ENCODE data around the gene PRKAG2.

The PRKAG2 gene

GRCh38 chr7:151572136-151572535, 304.8 kb downstream of the PRKAG2 start:
- Histone ChIP-seq H3K27me3 (ENCODE audit: insufficient read depth, low read length) (no peaks in the 10 kb centered on the region), H3K4me1 (ENCODE audit: insufficient read depth, low read length, severe bottlenecking) (no peaks in the 10 kb centered on the region), H3F3A (ENCODE audit: insufficient read depth, low read length) (no peaks in the 10 kb centered on the region), H4K20me1 (ENCODE audit: insufficient read depth, low read length) (no peaks in the 10 kb centered on the region), H3K36me3 (ENCODE audit: insufficient read depth, low read length) (no peaks in the 10 kb centered on the region), H3K4me2 (ENCODE audit: low read length) (no peak overlapping the region), H2AFZ (ENCODE audit: low read length) (no peak overlapping the region), H3K9me2 (ENCODE audit: low read depth, low read length) (no peaks in the 10 kb centered on the region), H3K4me3 (ENCODE audit: low read depth, low read length, poor library complexity, severe bottlenecking) (no peak overlapping the region), H3K79me2 (ENCODE audit: insufficient read depth, low read length) (no peaks in the 10 kb centered on the region), H3K27ac (ENCODE audit: low read depth, low read length, poor library complexity, severe bottlenecking) (no peak overlapping the region), H3K9me3 (ENCODE audit: low read length) (no peaks in the 10 kb centered on the region), H3K9ac (ENCODE audit: low read length) (no peak overlapping the region)
- TF ChIP-seq CTCF (IDR thresholded peaks at IDR 0.05; ENCODE audit: low read length) (no peak), EZH2 (IDR thresholded peaks at IDR 0.05; ENCODE audit: borderline replicate concordance, low read length) (no peak)

- Histone ChIP-seq H3K9ac (ENCODE audit: low read length) (no peak overlapping the region), H3F3A (ENCODE audit: insufficient read depth, low read length) (no peaks in the 10 kb centered on the region), H3K27me3 (ENCODE audit: insufficient read depth, low read length) (no peaks in the 10 kb centered on the region), H3K36me3 (ENCODE audit: insufficient read depth, low read length) (no peaks in the 10 kb centered on the region), H3K9me2 (ENCODE audit: low read depth, low read length) (no peaks in the 10 kb centered on the region), H3K79me2 (ENCODE audit: insufficient read depth, low read length) (no peaks in the 10 kb centered on the region), H3K4me1 (ENCODE audit: insufficient read depth, low read length, severe bottlenecking) (no peaks in the 10 kb centered on the region), H3K4me2 (ENCODE audit: low read length) (no peak overlapping the region), H2AFZ (ENCODE audit: low read length) (no peak overlapping the region), H3K27ac (ENCODE audit: low read depth, low read length, poor library complexity, severe bottlenecking) (no peak overlapping the region), H3K4me3 (ENCODE audit: low read depth, low read length, poor library complexity, severe bottlenecking) (no peak overlapping the region), H4K20me1 (ENCODE audit: insufficient read depth, low read length) (no peaks in the 10 kb centered on the region), H3K9me3 (ENCODE audit: low read length) (no peaks in the 10 kb centered on the region)
- TF ChIP-seq EZH2 (IDR thresholded peaks at IDR 0.05; ENCODE audit: borderline replicate concordance, low read length), result no peak
- no peak for TF ChIP-seq CTCF (IDR thresholded peaks at IDR 0.05; ENCODE audit: low read length)
Measured at GRCh38 chr7:151571471-151571870, 305.4 kb downstream of the PRKAG2 start.

- no peak overlapping the region for H2AFZ ChIP-seq (ENCODE audit: low read length)
- no peaks in the 10 kb centered on the region for H3K79me2 ChIP-seq (ENCODE audit: insufficient read depth, low read length)
- H3K36me3 ChIP-seq (ENCODE audit: insufficient read depth, low read length), result no peaks in the 10 kb centered on the region
- H3K9ac ChIP-seq (ENCODE audit: low read length), result no peak overlapping the region
- H3K9me2 ChIP-seq (ENCODE audit: low read depth, low read length), result no peaks in the 10 kb centered on the region
- no peak overlapping the region for H3K4me3 ChIP-seq (ENCODE audit: low read depth, low read length, poor library complexity, severe bottlenecking)
- no peaks in the 10 kb centered on the region for H3K4me1 ChIP-seq (ENCODE audit: insufficient read depth, low read length, severe bottlenecking)
- H3K9me3 ChIP-seq (ENCODE audit: low read length), result no peaks in the 10 kb centered on the region
- no peak overlapping the region for H3K4me2 ChIP-seq (ENCODE audit: low read length)
- no peaks in the 10 kb centered on the region for H4K20me1 ChIP-seq (ENCODE audit: insufficient read depth, low read length)
- TF ChIP-seq CTCF (IDR thresholded peaks at IDR 0.05; ENCODE audit: low read length) (peak; percentile 40), EZH2 (IDR thresholded peaks at IDR 0.05; ENCODE audit: borderline replicate concordance, low read length) (no peak)
- H3F3A ChIP-seq (ENCODE audit: insufficient read depth, low read length), result no peaks in the 10 kb centered on the region
- no peak overlapping the region for H3K27ac ChIP-seq (ENCODE audit: low read depth, low read length, poor library complexity, severe bottlenecking)
- H3K27me3 ChIP-seq (ENCODE audit: insufficient read depth, low read length), result no peaks in the 10 kb centered on the region
Measured at GRCh38 chr7:151570366-151570915, 306.5 kb downstream of the PRKAG2 start.

All from OCI-LY1 (cell line).